B cell (primary cell): Measurements from ENCODE around the gene PDE3B. TPM values are rescaled to one million over a fixed set of nuclear protein-coding genes. Genes with fewer than 3 reads are reported as not detected.

Source experiments
- ATAC-seq: fragments of 200-7000 bp; cut with Tn5 transposase; one replicate; pipeline ENCODE4 v1.10.0; 2021; ENCODE audit warnings: low read depth, mild to moderate bottlenecking, moderate number of reproducible peaks, moderate library complexity
- CTCF ChIA-PET: fragments of 350-600 bp; sonication (Branson Sonifier 250); formaldehyde crosslinking; loops from one replicate; lab custom pipeline; 2021; ENCODE audit warnings: antibody characterized with exemption, inconsistent platforms; lab: Charles Lee
- POLR2A ChIA-PET: fragments of 350-600 bp; sonication (Branson Sonifier 250); formaldehyde crosslinking; loops from one replicate; lab custom pipeline; 2021; ENCODE audit warnings: antibody characterized with exemption; lab: Charles Lee
- DNase-seq: peaks from one replicate; pipeline ENCODE4 v3.0.0; 2013
- H2AFZ ChIP-seq: 2 replicates; pipeline ENCODE4 v1.6.1; 2012; ENCODE audit warnings: mild to moderate bottlenecking, low read depth, low read length; ENCODE audit not compliant: insufficient read depth, poor library complexity, severe bottlenecking
- H3K27ac ChIP-seq, 2 donors: 1 replicate in 1 of 2; 2 replicates in 1 of 2; pipeline ENCODE4 v1.5.1; 2012 to 2013; ENCODE audit warnings: low read length in 2 of 2, mild to moderate bottlenecking in 2 of 2, moderate library complexity in 1 of 2
- H3K27me3 ChIP-seq, 4 experiments: fragments of 200-600 bp in 1 of 4; sonication (generic) in 1 of 4; replicated peaks in 1 of 4; 1 replicate in 2 of 4; 2 replicates in 2 of 4; pipeline versions ENCODE4 v1.6.1 to v1.7.0; 2013 to 2016; ENCODE audit warnings: low read length in 3 of 4, mild to moderate bottlenecking in 2 of 4, mixed read lengths in 1 of 4, moderate library complexity in 1 of 4; ENCODE audit not compliant: insufficient read depth in 4 of 4, control insufficient read depth in 3 of 4; ENCODE audit errors: control extremely low read depth in 1 of 4
- H3K36me3 ChIP-seq, 2 experiments: replicated peaks in 1 of 2; 1 replicate in 1 of 2; 2 replicates in 1 of 2; pipeline versions ENCODE4 v1.6.1 to v1.7.1; 2013; ENCODE audit warnings: low read length in 1 of 2; ENCODE audit not compliant: insufficient read depth in 2 of 2, control insufficient read depth in 1 of 2; ENCODE audit errors: control extremely low read depth in 1 of 2, extremely low read depth in 1 of 2
- H3K4me1 ChIP-seq, 2 donors: fragments of 200-600 bp in 1 of 2; sonication (generic) in 1 of 2; 1 replicate in 1 of 2; 2 replicates in 1 of 2; pipeline versions ENCODE4 v1.5.1 to v1.6.1; 2013 to 2017; ENCODE audit warnings: low read length in 2 of 2; ENCODE audit not compliant: control insufficient read depth in 2 of 2, insufficient read depth in 2 of 2
- H3K4me2 ChIP-seq: replicated peaks from 2 replicates; pipeline ENCODE3; 2012; ENCODE audit warnings: mild to moderate bottlenecking, low read depth, low read length; ENCODE audit not compliant: poor library complexity, severe bottlenecking
- H3K4me3 ChIP-seq, 5 experiments: fragments of 200-600 bp in 1 of 5; sonication (generic) in 1 of 5; 1 replicate in 3 of 5; 2 replicates in 2 of 5; pipeline versions ENCODE4 v1.5.1 to v1.7.0; 2011 to 2016; ENCODE audit warnings: low read length in 4 of 5, mild to moderate bottlenecking in 4 of 5, low read depth in 2 of 5, control low read depth in 1 of 5, moderate library complexity in 1 of 5; ENCODE audit not compliant: insufficient read depth in 1 of 5; ENCODE audit errors: control extremely low read depth in 1 of 5, extremely low read depth in 1 of 5
- H3K79me2 ChIP-seq: fragments of 200-600 bp; sonication (generic); one replicate; pipeline ENCODE4 v1.6.0; 2016; ENCODE audit warnings: low read length; ENCODE audit not compliant: control insufficient read depth, insufficient read depth
- H3K9ac ChIP-seq: fragments of 200-600 bp; sonication (generic); 2 replicates; pipeline ENCODE4 v1.6.1; 2017; ENCODE audit warnings: mild to moderate bottlenecking, low read length, moderate library complexity
- H3K9me3 ChIP-seq, 3 donors: one replicate each; pipeline versions ENCODE4 v1.6.1 to v1.7.1; 2013; ENCODE audit warnings: low read length in 2 of 3; ENCODE audit not compliant: control insufficient read depth in 2 of 3, insufficient read depth in 1 of 3; ENCODE audit errors: control extremely low read depth in 1 of 3
- H4K20me1 ChIP-seq: 2 replicates; pipeline ENCODE4 v1.6.0; 2012; ENCODE audit warnings: mild to moderate bottlenecking, low read length; ENCODE audit not compliant: insufficient read depth, control insufficient read depth, poor library complexity, severe bottlenecking
- H3K27ac Mint-ChIP-seq: one replicate; pipeline ENCODE4 v1.8.0; 2021; ENCODE audit warnings: mixed read lengths
- H3K27me3 Mint-ChIP-seq: one replicate; pipeline ENCODE4 v1.8.0; 2021; ENCODE audit warnings: mixed read lengths
- H3K4me1 Mint-ChIP-seq: one replicate; pipeline ENCODE4 v1.8.0; 2021; ENCODE audit warnings: mixed read lengths
- H3K4me3 Mint-ChIP-seq: one replicate; pipeline ENCODE4 v1.8.0; 2021; ENCODE audit warnings: mixed read lengths
- H3K9me3 Mint-ChIP-seq: one replicate; pipeline ENCODE4 v1.8.0; 2022; ENCODE audit warnings: mixed read lengths; ENCODE audit not compliant: insufficient read depth
- EZH2 ChIP-seq: IDR thresholded peaks from 2 replicates; pipeline ENCODE4 v1.6.1; 2012; ENCODE audit warnings: borderline replicate concordance, low read depth, mild to moderate bottlenecking, moderate library complexity, low read length; ENCODE audit not compliant: insufficient read depth, poor library complexity, severe bottlenecking
- WGBS: methylation state at CpG from one replicate; pipeline ENCODE4 v1.1.5; 2013; ENCODE audit warnings: missing lambda C conversion rate; ENCODE audit not compliant: insufficient coverage; 5-methylcytosine and 5-hydroxymethylcytosine counted together
- intact Hi-C: fragments of 100-400 bp; cut with micrococcal nuclease; formaldehyde crosslinking; loops from one replicate; pipeline ENCODE4 v1.10.0; 2022
- polyA plus RNA-seq: library from polyadenylated mRNA; depleted of rRNA; stranded (reverse); fragments of >200 nt; gene quantifications from 2 replicates; pipeline ENCODE4 v1.2.3, GENCODE V29; 2012
- total RNA-seq, 2 donors: library from RNA; stranded (reverse); fragments of 120-200 nt in 1 of 2; gene quantifications; 1 replicate in 1 of 2; 2 replicates in 1 of 2; pipeline versions ENCODE4 v1.2.3 to v1.2.4, GENCODE V29; 2013 to 2022
- TF ChIP-seq, protein P1 (sequence below): fragments of 200-600 bp; IDR thresholded peaks from one replicate; pipeline ENCODE4 v1.8.0; 2022; ENCODE audit warnings: antibody characterized with exemption, mild to moderate bottlenecking

PDE3B gene
- total and polyA plus RNA-seq, 2 donors (not counting 1 experiment from before 2014, with no cell fraction given) = 1.0 to 60.7 TPM

DNA sequence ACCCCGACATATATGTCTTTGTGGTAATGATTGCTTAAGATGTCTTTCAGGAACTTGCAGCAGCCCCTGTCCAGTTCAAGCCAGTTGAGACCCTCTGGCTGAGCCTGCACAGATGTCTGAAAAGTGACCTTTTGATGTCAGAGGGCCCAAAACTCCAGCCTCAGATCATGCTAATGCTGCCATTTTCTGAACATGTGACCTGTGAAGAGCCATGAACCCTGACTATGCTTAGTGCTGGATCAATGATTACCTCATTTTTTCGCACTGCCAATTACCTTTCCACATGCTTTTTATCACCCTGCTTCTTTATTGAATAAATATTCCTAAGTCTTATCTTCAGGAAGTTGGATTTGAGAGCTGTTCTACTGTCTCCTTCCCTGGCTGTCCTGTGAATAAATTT, 255.3 kb downstream of the PDE3B start:
- Histone ChIP-seq H3K36me3 (no peaks in the 10 kb centered on the region), H3K9me3 (no peaks in the 10 kb centered on the region), H3K4me3 (no peak overlapping the region), H3K4me1 (peaks cover 0 to under 1% of the 10 kb centered on the region in 2 donors), H3K79me2 (no peaks in the 10 kb centered on the region), H3K4me2 (no peak overlapping the region), H3K27ac (no peak overlapping the region), H3K27me3 (no peaks in the 10 kb centered on the region), H3K9ac (no peak overlapping the region), H4K20me1 (no peaks in the 10 kb centered on the region), H2AFZ (no peak overlapping the region)
- TF ChIP-seq, protein P1, sequence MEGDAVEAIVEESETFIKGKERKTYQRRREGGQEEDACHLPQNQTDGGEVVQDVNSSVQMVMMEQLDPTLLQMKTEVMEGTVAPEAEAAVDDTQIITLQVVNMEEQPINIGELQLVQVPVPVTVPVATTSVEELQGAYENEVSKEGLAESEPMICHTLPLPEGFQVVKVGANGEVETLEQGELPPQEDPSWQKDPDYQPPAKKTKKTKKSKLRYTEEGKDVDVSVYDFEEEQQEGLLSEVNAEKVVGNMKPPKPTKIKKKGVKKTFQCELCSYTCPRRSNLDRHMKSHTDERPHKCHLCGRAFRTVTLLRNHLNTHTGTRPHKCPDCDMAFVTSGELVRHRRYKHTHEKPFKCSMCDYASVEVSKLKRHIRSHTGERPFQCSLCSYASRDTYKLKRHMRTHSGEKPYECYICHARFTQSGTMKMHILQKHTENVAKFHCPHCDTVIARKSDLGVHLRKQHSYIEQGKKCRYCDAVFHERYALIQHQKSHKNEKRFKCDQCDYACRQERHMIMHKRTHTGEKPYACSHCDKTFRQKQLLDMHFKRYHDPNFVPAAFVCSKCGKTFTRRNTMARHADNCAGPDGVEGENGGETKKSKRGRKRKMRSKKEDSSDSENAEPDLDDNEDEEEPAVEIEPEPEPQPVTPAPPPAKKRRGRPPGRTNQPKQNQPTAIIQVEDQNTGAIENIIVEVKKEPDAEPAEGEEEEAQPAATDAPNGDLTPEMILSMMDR = no peak
- TF ChIP-seq EZH2 = no peak
- no CpG with 5 or more reads among the region's 2 CpGs for WGBS
- Mint-ChIP-seq H3K4me1 (peaks cover 3% of the 10 kb centered on the region), H3K27ac (no peak overlapping the region), H3K27me3 (no peaks in the 10 kb centered on the region), H3K4me3 (no peak overlapping the region), H3K9me3 (no peaks in the 10 kb centered on the region)
- ATAC-seq = no peak
- ChIA-PET POLR2A (no interaction called here), CTCF (interaction anchor here (0.9 to 2.4 kb wide), 2 partner anchors 9 to 11 kb away, joined by 3 to 13 read pairs; no protein-coding TSS in a partner anchor)
- intact Hi-C loops = no loop called here
- no peak for DNase-seq

DNA sequence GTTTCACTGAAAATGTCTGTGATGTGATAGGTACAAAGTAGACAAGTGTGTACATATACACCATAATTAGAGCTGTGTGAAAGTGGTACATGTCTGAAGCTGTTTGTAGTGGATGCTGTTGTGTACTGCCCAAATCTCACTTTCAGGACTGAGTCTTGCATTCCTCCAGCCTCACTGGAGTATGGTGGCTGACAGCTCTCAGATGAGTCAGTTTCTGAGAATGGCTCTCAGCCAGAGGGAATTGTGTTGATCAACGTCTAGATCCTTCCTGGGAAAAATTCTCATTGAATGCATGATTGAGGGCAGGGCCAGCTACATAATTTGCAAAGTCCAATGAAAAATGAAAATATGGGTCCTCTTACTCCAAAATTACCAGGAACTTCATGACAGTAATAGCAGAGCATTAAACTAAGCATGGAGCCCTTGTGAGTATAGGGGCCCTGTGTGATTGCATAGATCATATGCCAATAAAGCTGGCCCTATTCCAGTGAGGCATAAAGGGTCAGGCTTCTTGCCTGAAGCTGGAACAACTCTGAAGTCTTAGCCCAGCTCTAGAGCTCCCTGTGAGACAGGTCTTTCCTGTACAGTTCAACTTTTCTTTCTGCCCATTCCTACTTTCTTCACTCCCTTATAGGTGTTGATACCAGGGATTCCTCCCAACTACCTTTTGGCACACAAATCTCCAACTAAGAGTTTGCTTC, 259.2 kb downstream of the PDE3B start:
- Mint-ChIP-seq H3K9me3 (no peaks in the 10 kb centered on the region), H3K4me1 (peaks cover 36% of the 10 kb centered on the region), H3K27me3 (no peaks in the 10 kb centered on the region), H3K4me3 (no peak overlapping the region), H3K27ac (no peak overlapping the region)
- H3K4me1 ChIP-seq = peaks cover 26 to 38% of the 10 kb centered on the region in 2 donors
- no peaks in the 10 kb centered on the region for H3K27me3 ChIP-seq
- intact Hi-C loops = no loop called here
- H3K9ac ChIP-seq = no peak overlapping the region
- H3K27ac ChIP-seq = no peak overlapping the region
- ATAC-seq = no peak
- H3K36me3 ChIP-seq = no peaks in the 10 kb centered on the region
- TF ChIP-seq EZH2 = no peak
- TF ChIP-seq, protein P1 = no peak
- no peak overlapping the region for H3K4me3 ChIP-seq
- H4K20me1 ChIP-seq = no peaks in the 10 kb centered on the region
- no peak overlapping the region for H2AFZ ChIP-seq
- H3K9me3 ChIP-seq = peaks cover 0 to 6% (median 0%) of the 10 kb centered on the region in 3 donors
- POLR2A ChIA-PET = no interaction called here
- H3K79me2 ChIP-seq = no peaks in the 10 kb centered on the region
- CTCF ChIA-PET = interaction anchor here (0.8 to 1.5 kb wide), 5 partner anchors 8 to 113 kb away, joined by 3 to 4 read pairs (median 3); partner anchors contain the start of gene CYP2R1
- no CpG with 5 or more reads among the region's 1 CpG for WGBS
- DNase-seq = no peak
- H3K4me2 ChIP-seq = no peak overlapping the region
